HCEC 1CT (cell line): ENCODE measurements around the gene UBE2I.
"Not testable (repeated sequence)": the region's sequence is repeated elsewhere in the genome, so short reads cannot be mapped to it uniquely, and the experiment has no call there.

ENCODE experiments used
- DNase-seq: peaks from one replicate; pipeline ENCODE4 v3.0.0-alpha.2; 2017

Gene UBE2I

GRCh38 chr16:1314399-1315068 is 5.1 kb downstream of the UBE2I start:
- DNase-seq = no peak

- DNase-seq = no peak
Observed at GRCh38 chr16:1315081-1316032, 5.9 kb downstream of the UBE2I start.

- no peak for DNase-seq
Observed at GRCh38 chr16:1316033-1316405, 6.6 kb downstream of the UBE2I start.

GRCh38 chr16:1317479-1318267 is 8.2 kb downstream of the UBE2I start:
- DNase-seq = no peak

- no peak for DNase-seq
Observed at GRCh38 chr16:1318268-1318545, 8.8 kb downstream of the UBE2I start.

DNA sequence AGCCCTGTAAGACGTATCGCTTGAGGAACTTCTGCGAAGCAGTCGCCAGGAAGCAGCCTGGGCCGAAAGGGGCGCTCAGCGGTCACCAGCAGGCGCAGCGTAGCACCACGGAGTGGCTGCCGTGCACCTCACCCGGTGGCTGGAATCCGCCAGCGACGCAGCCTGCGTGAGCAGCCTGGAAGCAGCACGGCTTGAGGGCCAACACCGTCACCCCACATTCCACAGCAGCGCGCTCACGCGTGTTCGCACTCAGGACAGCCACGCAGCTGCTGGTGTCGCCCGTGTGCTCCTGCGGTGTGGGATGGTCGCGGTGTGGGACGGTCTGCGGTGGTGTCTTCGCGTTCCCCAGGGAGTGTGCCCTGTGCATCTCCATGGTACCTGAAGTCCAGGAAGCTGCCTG is 9.6 kb downstream of the UBE2I start:
- DNase-seq = no peak

- DNase-seq = no peak
Observed at GRCh38 chr16:1320097-1320496, 10.7 kb downstream of the UBE2I start.

GRCh38 chr16:1320658-1321240 is 11.3 kb downstream of the UBE2I start:
- no peak for DNase-seq

DNA sequence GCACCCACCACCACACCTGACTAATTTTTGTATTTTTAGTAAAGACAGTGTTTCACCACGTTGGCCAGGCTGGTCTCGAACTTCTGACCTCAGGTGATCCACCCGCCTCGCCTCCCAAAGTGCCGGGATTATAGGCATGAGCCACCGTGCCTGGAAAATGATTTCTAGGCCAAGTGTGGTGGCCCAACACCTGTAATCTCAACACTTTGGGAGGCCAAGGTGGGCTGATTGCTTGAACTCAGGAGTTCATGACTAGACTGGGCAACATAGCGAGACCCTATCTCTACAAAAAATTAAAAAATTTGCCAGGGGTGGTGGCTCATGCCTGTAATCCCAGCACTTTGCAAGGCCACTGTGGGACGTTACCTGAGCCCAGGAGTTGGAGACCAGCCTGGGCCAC is 13.0 kb downstream of the UBE2I start:
- no peak for DNase-seq

- DNase-seq = no peak
Observed at GRCh38 chr16:1323296-1324239, 14.1 kb downstream of the UBE2I start.

GRCh38 chr16:1324286-1324826 is 14.9 kb downstream of the UBE2I start:
- no peak for DNase-seq

DNA sequence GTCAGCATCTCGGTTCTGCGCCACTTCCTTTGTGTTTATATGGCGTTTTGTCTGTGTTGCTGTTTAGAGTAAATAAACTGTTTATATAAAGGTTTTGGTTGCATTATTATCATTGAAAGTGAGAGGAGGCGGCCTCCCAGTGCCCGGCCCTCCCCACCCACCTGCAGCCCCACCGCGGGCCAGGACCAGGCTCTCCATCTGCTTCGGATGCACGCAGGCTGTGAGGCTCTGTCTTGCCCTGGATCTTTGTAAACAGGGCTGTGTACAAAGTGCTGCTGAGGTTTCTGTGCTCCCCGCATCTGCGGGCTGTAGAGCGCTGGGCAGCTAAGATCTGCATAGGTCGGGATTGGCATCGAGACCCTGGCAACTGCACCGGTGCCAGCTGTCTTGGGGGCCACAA is 15.8 kb downstream of the UBE2I start:
- no peak for DNase-seq

DNA sequence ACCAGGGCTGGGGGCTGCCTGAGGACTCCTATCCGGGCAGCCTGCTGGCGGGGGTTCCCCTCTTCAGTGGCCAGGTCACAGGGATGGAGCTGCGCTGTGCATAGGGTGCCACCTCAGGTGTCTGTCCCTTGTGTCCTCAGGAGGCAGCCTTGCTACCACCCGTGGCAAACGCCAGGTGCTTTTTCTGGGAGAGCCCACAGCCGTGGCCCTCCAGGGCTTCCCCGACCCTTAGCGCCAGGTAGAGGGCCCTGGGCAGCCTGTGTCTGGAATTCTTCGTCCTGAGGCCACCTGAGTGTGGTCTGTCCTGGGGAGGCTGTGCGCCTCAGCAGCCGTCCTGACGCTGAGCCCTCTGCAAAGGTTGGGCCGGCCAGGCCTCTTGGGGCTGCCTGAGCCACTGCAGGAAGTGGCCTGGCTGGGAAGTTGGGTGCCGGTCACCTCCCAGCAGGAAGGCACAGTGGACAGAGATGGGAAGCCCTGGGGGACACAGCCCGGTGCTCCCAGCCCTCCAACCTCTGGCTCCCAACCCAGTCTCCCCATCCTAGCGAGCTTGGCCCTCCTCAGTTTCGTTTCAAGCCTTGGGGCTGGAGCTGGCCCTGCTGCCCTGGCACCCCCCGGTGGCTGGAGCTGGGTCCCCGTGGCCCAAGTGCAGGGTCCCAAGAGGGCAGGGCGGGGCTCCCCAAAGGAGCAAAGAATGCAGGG is 16.4 kb downstream of the UBE2I start:
- DNase-seq = no peak

DNA sequence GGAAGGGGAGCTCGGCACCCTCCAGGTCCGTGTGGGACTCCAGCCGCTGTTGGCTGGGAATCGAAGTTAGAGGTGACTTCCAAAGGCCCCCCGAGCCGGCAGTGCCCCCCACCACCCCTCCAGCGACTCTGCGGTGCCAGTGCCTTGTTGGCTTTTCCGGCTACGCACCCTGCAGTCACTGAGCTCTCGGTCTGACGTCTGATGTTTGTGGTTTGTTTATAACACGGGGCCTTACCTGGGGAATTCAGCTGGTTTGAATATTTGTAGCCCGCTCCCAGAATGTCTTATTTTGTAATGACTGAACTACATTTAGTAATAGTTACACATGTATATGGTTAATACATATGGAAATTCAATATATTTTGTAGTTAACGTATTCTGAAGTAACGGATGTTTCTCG is 17.0 kb downstream of the UBE2I start:
- no peak for DNase-seq

DNA sequence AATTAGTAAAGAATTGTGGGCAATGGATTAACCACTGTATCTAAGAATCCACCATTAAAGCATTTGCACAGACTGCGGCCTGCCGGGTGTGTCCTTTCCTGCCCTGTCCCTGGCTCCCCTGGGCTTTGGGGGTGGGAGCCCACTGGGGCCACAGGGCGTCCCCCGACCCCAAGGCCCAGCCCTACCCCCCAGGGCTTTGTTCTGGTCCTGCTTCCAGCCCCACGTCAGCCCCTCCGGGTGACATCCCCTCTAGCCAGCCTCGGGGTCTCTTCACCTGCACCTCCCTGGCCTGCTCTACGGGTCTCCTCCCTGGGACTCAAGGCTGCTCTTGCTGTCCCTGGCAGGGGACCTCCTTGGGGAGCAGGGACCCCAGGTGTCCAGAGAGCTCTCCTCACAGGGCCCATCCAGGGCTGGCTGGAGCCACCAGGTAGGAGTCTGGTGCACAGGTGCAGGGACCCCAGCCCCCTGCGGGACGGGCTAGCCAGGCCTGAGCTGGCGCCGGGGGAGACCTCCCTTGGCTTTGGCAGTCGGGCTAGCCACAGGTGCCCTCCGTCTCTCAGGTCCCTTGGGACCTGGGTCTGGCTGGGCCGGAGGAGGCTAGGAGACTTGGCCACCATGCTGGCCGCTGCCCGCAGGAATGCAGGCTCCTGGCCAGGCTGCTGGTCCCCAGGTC is 17.6 kb downstream of the UBE2I start:
- DNase-seq = no peak

DNA sequence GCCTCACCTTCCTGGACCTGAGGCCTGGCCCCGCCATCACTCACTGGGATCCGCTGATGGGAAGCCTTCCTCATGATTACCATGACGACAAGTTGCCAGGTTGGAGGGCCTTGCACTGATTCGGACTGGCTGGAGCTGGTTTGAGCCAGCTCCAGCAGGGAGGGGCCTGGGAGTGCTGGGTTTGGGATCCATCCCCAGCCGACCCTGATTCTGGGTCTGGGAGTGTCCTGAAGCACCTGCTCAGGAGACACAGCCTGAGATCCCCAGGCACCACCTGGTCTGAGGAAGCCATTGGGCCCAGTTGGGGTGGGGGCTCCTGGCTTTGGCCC is 18.1 kb downstream of the UBE2I start:
- no peak for DNase-seq

GRCh38 chr16:1328136-1328535 is 18.7 kb downstream of the UBE2I start:
- not testable (repeated sequence) for DNase-seq

GRCh38 chr16:1328961-1329360 is 19.5 kb downstream of the UBE2I start:
- not testable (repeated sequence) for DNase-seq

- DNase-seq = no peak
Observed at GRCh38 chr16:1330260-1330914, 21.0 kb downstream of the UBE2I start.
